Tibial artery (tissue), 4 donors: ENCODE data around the gene OPN4.

Experiments
- DNase-seq, 2 donors: peaks; one replicate each; pipeline ENCODE4 v3.0.0-alpha.2; 2019
- H3K27ac ChIP-seq, 2 donors: fragments of 200-600 bp; sonication (generic) in 1 of 2; 1 replicate in 1 of 2; 2 replicates in 1 of 2; pipeline ENCODE4 v1.5.1; 2018 to 2019; ENCODE audit warnings: mild to moderate bottlenecking in 1 of 2
- H3K27me3 ChIP-seq, 2 donors: fragments of 200-600 bp; sonication (generic) in 1 of 2; one replicate each; pipeline versions ENCODE4 v1.5.1 to v1.6.0; 2016 to 2019
- H3K36me3 ChIP-seq, 3 donors: fragments of 200-600 bp; sonication (generic) in 2 of 3; one replicate each; pipeline ENCODE4 v1.5.1; 2016 to 2019; ENCODE audit warnings: mild to moderate bottlenecking in 2 of 3
- H3K4me1 ChIP-seq, 4 donors: fragments of 200-600 bp; sonication (generic) in 2 of 4; 1 replicate in 3 of 4; 2 replicates in 1 of 4; pipeline ENCODE4 v1.5.1; 2016 to 2019
- H3K4me3 ChIP-seq, 2 donors: fragments of 200-600 bp; sonication (generic) in 1 of 2; 1 replicate in 1 of 2; 2 replicates in 1 of 2; pipeline ENCODE4 v1.5.1; 2018 to 2019; ENCODE audit warnings: mild to moderate bottlenecking in 2 of 2
- H3K9me3 ChIP-seq, 3 donors: fragments of 200-600 bp; sonication (generic) in 1 of 3; one replicate each; pipeline ENCODE4 v1.5.1; 2016 to 2019
- CTCF ChIP-seq, 2 experiments: fragments of 200-600 bp in 1 of 2; fragments of 450-650 bp in 1 of 2; IDR thresholded peaks; one replicate each; pipeline ENCODE4 v1.5.1; 2017 to 2019; ENCODE audit warnings: antibody characterized with exemption in 2 of 2, mild to moderate bottlenecking in 1 of 2, moderate library complexity in 1 of 2
- intact Hi-C: fragments of 100-400 bp; cut with DNase I; formaldehyde crosslinking; loops from one replicate; pipeline ENCODE4 v1.15.0; 2023; ENCODE audit warnings: low total_unique reads

Gene OPN4

GRCh38 chr10:86663576-86664339 lies 9.4 kb downstream of the OPN4 start:
- no peaks in the 10 kb centered on the region for H3K27me3 ChIP-seq
- H3K9me3 ChIP-seq: no peaks in the 10 kb centered on the region
- peaks cover 0 to 45% (median 23%) of the 10 kb centered on the region in 4 donors for H3K4me1 ChIP-seq
- DNase-seq: peak in 1 of 2 donors; percentile 40
- no peak for TF ChIP-seq CTCF (IDR thresholded peaks at IDR 0.05)
- no peak overlapping the region for H3K27ac ChIP-seq
- no peaks in the 10 kb centered on the region for H3K36me3 ChIP-seq
- intact Hi-C loops: no loop called here
- H3K4me3 ChIP-seq: no peak overlapping the region

- Histone ChIP-seq H3K36me3 (no peaks in the 10 kb centered on the region), H3K4me3 (no peak overlapping the region), H3K27me3 (no peaks in the 10 kb centered on the region), H3K4me1 (peaks cover 0 to 53% (median 25%) of the 10 kb centered on the region in 4 donors), H3K27ac (peak overlapping the region in 1 of 2 donors; percentile 89), H3K9me3 (no peaks in the 10 kb centered on the region)
- intact Hi-C loops: no loop called here
- no peak for TF ChIP-seq CTCF (IDR thresholded peaks at IDR 0.05)
- DNase-seq: no peak
Measured at GRCh38 chr10:86664341-86665217, 10.2 kb downstream of the OPN4 start.

GRCh38 chr10:86665218-86665607 lies 10.9 kb downstream of the OPN4 start:
- Histone ChIP-seq H3K4me3 (no peak overlapping the region), H3K4me1 (peaks cover 0 to 59% (median 30%) of the 10 kb centered on the region in 4 donors), H3K9me3 (no peaks in the 10 kb centered on the region), H3K36me3 (no peaks in the 10 kb centered on the region), H3K27me3 (no peaks in the 10 kb centered on the region), H3K27ac (peak overlapping the region in 1 of 2 donors; percentile 89)
- no peak for DNase-seq
- intact Hi-C loops: no loop called here
- TF ChIP-seq CTCF (IDR thresholded peaks at IDR 0.05): no peak

GRCh38 chr10:86665868-86666267 lies 11.5 kb downstream of the OPN4 start:
- no peak for DNase-seq
- peaks cover 0 to 66% (median 36%) of the 10 kb centered on the region in 4 donors for H3K4me1 ChIP-seq
- no peak for TF ChIP-seq CTCF (IDR thresholded peaks at IDR 0.05)
- intact Hi-C loops: no loop called here
- H3K4me3 ChIP-seq: no peak overlapping the region
- H3K9me3 ChIP-seq: no peaks in the 10 kb centered on the region
- H3K27ac ChIP-seq: peak overlapping the region; percentile 81 to 89
- H3K27me3 ChIP-seq: no peaks in the 10 kb centered on the region
- H3K36me3 ChIP-seq: no peaks in the 10 kb centered on the region

GRCh38 chr10:86666538-86666937 lies 12.2 kb downstream of the OPN4 start:
- Histone ChIP-seq H3K27ac (peak overlapping the region; percentile 81 to 89), H3K4me1 (peaks cover 0 to 68% (median 43%) of the 10 kb centered on the region in 4 donors), H3K36me3 (no peaks in the 10 kb centered on the region), H3K27me3 (no peaks in the 10 kb centered on the region), H3K4me3 (peak overlapping the region; percentile 51 to 61), H3K9me3 (no peaks in the 10 kb centered on the region)
- TF ChIP-seq CTCF (IDR thresholded peaks at IDR 0.05): no peak
- intact Hi-C loops: no loop called here
- peak in 1 of 2 donors; percentile 92 for DNase-seq
